Measurements from ENCODE around the gene ABLIM2. TPM values are rescaled to one million over a fixed set of nuclear protein-coding genes. Genes with fewer than 3 reads are reported as not detected.

Gene ABLIM2
- total and polyA plus RNA-seq, 7 experiments from 2014 or later = 0.22 to 5.8 (median 3.1) TPM

DNA sequence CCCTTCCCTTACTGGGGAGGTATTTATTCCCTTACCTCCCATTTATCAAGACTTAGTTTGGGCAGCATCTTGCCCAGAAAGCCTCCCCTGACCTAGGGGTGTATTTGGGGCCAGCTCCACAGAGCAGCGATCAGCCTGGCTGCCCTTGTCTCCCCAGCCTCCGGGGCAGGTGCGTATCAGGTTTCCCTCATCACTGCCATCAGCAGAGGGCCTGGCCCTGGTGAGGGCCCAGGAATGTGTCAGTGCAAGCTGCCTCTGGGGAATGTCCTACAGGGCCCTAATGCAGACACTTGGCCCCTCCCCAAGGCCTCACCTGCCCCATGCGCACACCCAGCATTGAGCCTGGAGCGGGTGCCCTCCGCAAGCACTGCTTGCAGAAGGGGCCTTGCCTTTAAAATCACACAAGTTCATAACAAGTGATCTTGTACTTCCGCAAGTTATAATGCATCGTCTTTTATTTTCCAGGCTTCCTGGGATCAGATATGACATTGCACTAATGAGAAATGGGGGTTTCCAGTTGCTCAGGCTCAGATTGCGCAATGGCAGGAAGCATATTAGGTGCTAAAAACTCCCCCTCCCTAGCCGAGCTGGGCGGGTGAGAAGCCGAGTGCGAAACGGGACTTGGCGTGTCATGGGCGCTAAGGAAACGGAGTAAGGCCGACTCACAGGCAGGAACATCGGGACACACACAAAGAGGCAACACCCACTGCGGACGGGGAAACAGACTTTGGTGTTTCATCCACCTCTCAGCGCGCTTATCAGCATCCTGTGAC lies 193.5 kb downstream of the ABLIM2 start:
- Histone ChIP-seq H3K27ac (ENCODE audit: low read depth, low read length) (no peak overlapping the region), H3K4me3 (ENCODE audit: low read length) (peak overlapping the region; percentile 24), H3K4me1 (ENCODE audit: control insufficient read depth in 2 of 2, insufficient read depth in 2 of 2, low read length in 2 of 2) (peaks cover 37 to 42% of the 10 kb centered on the region in 2 donors), H3K27me3 (ENCODE audit: control insufficient read depth in 2 of 2, insufficient read depth in 2 of 2, low read length in 2 of 2) (no peaks in the 10 kb centered on the region), H3K36me3 (ENCODE audit: control insufficient read depth in 2 of 3, insufficient read depth in 3 of 3, low read length in 3 of 3) (no peaks in the 10 kb centered on the region), H3K9me3 (ENCODE audit: control insufficient read depth in 2 of 3, low read length in 3 of 3) (no peaks in the 10 kb centered on the region)
- CTCF ChIA-PET = interaction anchor here (1.0 kb wide), 1 partner anchor 13 kb away, joined by 3 read pairs; no protein-coding TSS in a partner anchor
- POLR2A ChIA-PET = interaction anchor here (0.7 to 1.9 kb wide), 2 partner anchors 15 to 25 kb away, joined by 3 to 12 read pairs; partner anchors contain the start of gene AFAP1
- ATAC-seq (peak; percentile 24), DNase-seq (peak in 3 of 9 donors; percentile 18 to 62 (median 19))
- H3K9me3 Mint-ChIP-seq = peaks cover 0 to 2% (median 0%) of the 10 kb centered on the region in 11 donors
- H3K4me3 Mint-ChIP-seq = peak overlapping the region in 6 of 10 donors; percentile 23 to 67 (median 38)
- intact Hi-C loops (cut with micrococcal nuclease) = loop anchor here (1.0 to 5.0 kb wide), 3 partner anchors 26 to 161 kb away; partner anchors contain the start of gene AFAP1 (in 1 of the 2)
- H3K4me1 Mint-ChIP-seq = peaks cover 24 to 76% (median 47%) of the 10 kb centered on the region in 7 donors
- H3K27ac Mint-ChIP-seq = peak overlapping the region in 7 of 9 donors; percentile 30 to 73 (median 58)
- peaks cover 0 to 3% (median 0%) of the 10 kb centered on the region in 5 donors for H3K36me3 Mint-ChIP-seq
- H3K27me3 Mint-ChIP-seq = peaks cover 0 to 3% (median 0%) of the 10 kb centered on the region in 5 donors

DNA sequence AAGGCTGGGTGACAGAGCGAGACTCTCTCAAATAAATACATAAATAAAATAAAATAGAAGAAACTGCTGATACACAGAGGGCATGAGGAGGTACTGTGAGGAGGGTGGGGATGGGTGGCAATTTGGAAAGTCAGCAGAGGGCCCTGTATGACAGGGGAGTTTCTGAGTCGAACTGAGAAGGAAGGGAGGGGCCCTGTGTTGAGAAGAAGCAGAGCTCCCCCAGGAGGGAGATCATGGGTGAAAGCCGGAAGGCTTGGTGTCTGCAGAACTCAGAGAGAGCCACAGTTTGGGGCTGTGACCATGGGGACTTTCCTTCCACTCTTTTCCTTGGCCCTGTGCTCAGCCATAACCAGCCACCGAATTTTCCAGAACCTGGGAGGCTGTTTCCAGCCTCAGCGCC lies 194.2 kb downstream of the ABLIM2 start:
- ChIA-PET POLR2A (interaction anchor here (1.9 kb wide), 1 partner anchor 24 kb away, joined by 12 read pairs; the partner anchor contains the start of gene AFAP1), CTCF (interaction anchor here (1.0 kb wide), 1 partner anchor 13 kb away, joined by 3 read pairs; no protein-coding TSS in a partner anchor)
- no peaks in the 10 kb centered on the region for H3K36me3 Mint-ChIP-seq
- peak overlapping the region in 2 of 9 donors; percentile 43 to 56 for H3K27ac Mint-ChIP-seq
- DNase-seq (peak in 2 of 9 donors; percentile 27 to 31), ATAC-seq (peak; percentile 49)
- H3K4me1 ChIP-seq (ENCODE audit: control insufficient read depth in 2 of 2, insufficient read depth in 2 of 2, low read length in 2 of 2) = peaks cover 30 to 36% of the 10 kb centered on the region in 2 donors
- no peaks in the 10 kb centered on the region for H3K36me3 ChIP-seq (ENCODE audit: control insufficient read depth in 2 of 3, insufficient read depth in 3 of 3, low read length in 3 of 3)
- no peaks in the 10 kb centered on the region for H3K27me3 ChIP-seq (ENCODE audit: control insufficient read depth in 2 of 2, insufficient read depth in 2 of 2, low read length in 2 of 2)
- H3K27ac ChIP-seq (ENCODE audit: low read depth, low read length) = no peak overlapping the region
- intact Hi-C loops (cut with micrococcal nuclease) = loop anchor here (1.0 to 5.0 kb wide), 3 partner anchors 25 to 160 kb away; partner anchors contain the start of gene AFAP1 (in 1 of the 2)
- peak overlapping the region in 1 of 10 donors; percentile 67 for H3K4me3 Mint-ChIP-seq
- no peak overlapping the region for H3K4me3 ChIP-seq (ENCODE audit: low read length)
- H3K27me3 Mint-ChIP-seq = peaks cover 0 to 3% (median 0%) of the 10 kb centered on the region in 5 donors
- no peaks in the 10 kb centered on the region for H3K9me3 ChIP-seq (ENCODE audit: control insufficient read depth in 2 of 3, low read length in 3 of 3)
- peaks cover 0 to under 1% (median 0%) of the 10 kb centered on the region in 11 donors for H3K9me3 Mint-ChIP-seq
- peaks cover 20 to 72% (median 41%) of the 10 kb centered on the region in 7 donors for H3K4me1 Mint-ChIP-seq

DNA sequence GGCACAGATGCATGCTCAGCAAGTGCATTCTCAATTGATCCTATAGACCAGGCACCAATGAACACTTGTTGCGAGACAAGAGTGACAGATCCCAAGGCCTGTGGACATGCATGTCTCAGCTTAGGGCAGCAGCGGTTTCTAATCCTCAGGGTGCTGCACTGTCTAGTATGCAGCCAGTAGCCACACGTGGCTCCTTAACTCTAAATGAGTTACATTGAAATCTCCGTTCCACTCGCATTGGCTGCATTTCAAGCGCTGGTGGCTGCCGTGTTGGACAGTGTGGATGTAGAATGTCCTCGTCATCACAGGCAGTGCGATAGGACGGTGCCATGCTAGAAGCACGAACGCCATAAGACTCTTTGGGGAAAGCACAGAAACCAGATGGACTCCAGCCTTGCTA lies 194.9 kb downstream of the ABLIM2 start:
- intact Hi-C loops (cut with micrococcal nuclease) = loop anchor here (1.0 to 5.0 kb wide), 3 partner anchors 24 to 159 kb away; partner anchors contain the start of gene AFAP1 (in 1 of the 2)
- H3K36me3 ChIP-seq (ENCODE audit: control insufficient read depth in 2 of 3, insufficient read depth in 3 of 3, low read length in 3 of 3) = no peaks in the 10 kb centered on the region
- Mint-ChIP-seq H3K9me3 (no peaks in the 10 kb centered on the region), H3K27me3 (peaks cover 0 to 3% (median 0%) of the 10 kb centered on the region in 5 donors), H3K4me3 (peak overlapping the region in 1 of 10 donors; percentile 67), H3K4me1 (peaks cover 20 to 72% (median 36%) of the 10 kb centered on the region in 7 donors), H3K36me3 (no peaks in the 10 kb centered on the region), H3K27ac (peak overlapping the region in 2 of 9 donors; percentile 2 to 29)
- no peak overlapping the region for H3K4me3 ChIP-seq (ENCODE audit: low read length)
- H3K9me3 ChIP-seq (ENCODE audit: control insufficient read depth in 2 of 3, low read length in 3 of 3) = no peaks in the 10 kb centered on the region
- H3K4me1 ChIP-seq (ENCODE audit: control insufficient read depth in 2 of 2, insufficient read depth in 2 of 2, low read length in 2 of 2) = peaks cover 25 to 34% of the 10 kb centered on the region in 2 donors
- DNase-seq (no peak), ATAC-seq (no peak)
- no peak overlapping the region for H3K27ac ChIP-seq (ENCODE audit: low read depth, low read length)
- H3K27me3 ChIP-seq (ENCODE audit: control insufficient read depth in 2 of 2, insufficient read depth in 2 of 2, low read length in 2 of 2) = no peaks in the 10 kb centered on the region
- ChIA-PET POLR2A (interaction anchor here (0.8 kb wide), 1 partner anchor 25 kb away, joined by 3 read pairs; no protein-coding TSS in a partner anchor), CTCF (interaction anchor here (0.9 kb wide), 1 partner anchor 148 kb away, joined by 3 read pairs; no protein-coding TSS in a partner anchor)

DNA sequence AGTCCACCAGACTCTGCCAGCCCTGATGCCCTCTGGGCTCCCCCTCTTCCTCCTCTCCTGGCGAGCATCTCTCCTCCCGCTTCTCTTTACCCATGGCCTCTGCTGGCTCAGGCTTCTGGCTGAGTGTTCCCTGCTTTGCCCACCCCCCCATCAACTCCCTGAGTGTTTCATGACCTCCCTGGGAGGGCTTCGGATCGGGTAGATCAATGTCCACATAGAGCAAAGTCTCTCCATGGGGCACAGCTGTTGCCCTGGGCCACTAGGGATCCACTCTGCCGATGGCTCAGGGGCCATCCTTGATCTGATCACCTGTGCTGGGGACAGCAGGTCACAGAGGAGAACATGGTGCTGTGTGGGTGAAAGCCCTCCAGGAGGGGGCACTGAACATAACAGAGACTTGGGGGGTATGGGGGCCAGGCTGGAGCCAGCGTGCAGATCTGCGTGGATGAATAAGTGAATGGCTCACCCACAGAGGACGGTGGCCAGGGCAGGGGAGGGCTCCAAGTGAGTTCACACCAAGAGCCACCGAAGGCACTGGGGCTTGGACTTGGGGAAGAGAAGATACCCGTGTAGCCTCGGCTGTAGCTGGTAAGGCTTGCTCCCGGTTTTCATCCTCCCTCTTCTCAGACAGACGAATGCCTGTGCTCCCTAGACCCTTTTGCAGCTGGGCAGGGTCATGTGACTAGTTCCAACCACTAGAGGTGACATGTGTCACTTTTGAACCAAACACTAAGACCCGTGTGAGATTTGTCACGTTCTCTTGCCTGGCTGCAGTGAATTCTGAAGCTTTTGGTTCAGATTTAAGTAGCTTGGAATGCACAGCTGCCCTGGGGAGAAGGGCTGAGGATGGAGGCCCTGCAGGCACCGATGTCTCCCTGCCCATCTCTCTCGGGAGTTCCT lies 195.8 kb downstream of the ABLIM2 start:
- ATAC-seq (no peak), DNase-seq (no peak)
- H3K4me1 ChIP-seq (ENCODE audit: control insufficient read depth in 2 of 2, insufficient read depth in 2 of 2, low read length in 2 of 2) = peaks cover 22 to 28% of the 10 kb centered on the region in 2 donors
- H3K4me1 Mint-ChIP-seq = peaks cover 16 to 64% (median 33%) of the 10 kb centered on the region in 7 donors
- no peaks in the 10 kb centered on the region for H3K36me3 Mint-ChIP-seq
- H3K9me3 ChIP-seq (ENCODE audit: control insufficient read depth in 2 of 3, low read length in 3 of 3) = no peaks in the 10 kb centered on the region
- CTCF ChIA-PET = interaction anchor here (0.9 kb wide), 1 partner anchor 147 kb away, joined by 3 read pairs; no protein-coding TSS in a partner anchor
- no peaks in the 10 kb centered on the region for H3K9me3 Mint-ChIP-seq
- H3K4me3 Mint-ChIP-seq = peak overlapping the region in 3 of 10 donors; percentile 1 to 61 (median 23)
- H3K27ac Mint-ChIP-seq = peak overlapping the region in 4 of 9 donors; percentile 36 to 74 (median 63)
- H3K27ac ChIP-seq (ENCODE audit: low read depth, low read length) = no peak overlapping the region
- no peaks in the 10 kb centered on the region for H3K27me3 ChIP-seq (ENCODE audit: control insufficient read depth in 2 of 2, insufficient read depth in 2 of 2, low read length in 2 of 2)
- POLR2A ChIA-PET = interaction anchor here (0.8 to 1.4 kb wide), 2 partner anchors 18 to 25 kb away, joined by 3 read pairs; no protein-coding TSS in a partner anchor
- no peaks in the 10 kb centered on the region for H3K27me3 Mint-ChIP-seq
- H3K4me3 ChIP-seq (ENCODE audit: low read length) = no peak overlapping the region
- no peaks in the 10 kb centered on the region for H3K36me3 ChIP-seq (ENCODE audit: control insufficient read depth in 2 of 3, insufficient read depth in 3 of 3, low read length in 3 of 3)
- intact Hi-C loops (cut with micrococcal nuclease) = loop anchor here in 1 of 2 donors (5.0 kb wide), 1 partner anchor 96 kb away; no protein-coding TSS in a partner anchor

DNA sequence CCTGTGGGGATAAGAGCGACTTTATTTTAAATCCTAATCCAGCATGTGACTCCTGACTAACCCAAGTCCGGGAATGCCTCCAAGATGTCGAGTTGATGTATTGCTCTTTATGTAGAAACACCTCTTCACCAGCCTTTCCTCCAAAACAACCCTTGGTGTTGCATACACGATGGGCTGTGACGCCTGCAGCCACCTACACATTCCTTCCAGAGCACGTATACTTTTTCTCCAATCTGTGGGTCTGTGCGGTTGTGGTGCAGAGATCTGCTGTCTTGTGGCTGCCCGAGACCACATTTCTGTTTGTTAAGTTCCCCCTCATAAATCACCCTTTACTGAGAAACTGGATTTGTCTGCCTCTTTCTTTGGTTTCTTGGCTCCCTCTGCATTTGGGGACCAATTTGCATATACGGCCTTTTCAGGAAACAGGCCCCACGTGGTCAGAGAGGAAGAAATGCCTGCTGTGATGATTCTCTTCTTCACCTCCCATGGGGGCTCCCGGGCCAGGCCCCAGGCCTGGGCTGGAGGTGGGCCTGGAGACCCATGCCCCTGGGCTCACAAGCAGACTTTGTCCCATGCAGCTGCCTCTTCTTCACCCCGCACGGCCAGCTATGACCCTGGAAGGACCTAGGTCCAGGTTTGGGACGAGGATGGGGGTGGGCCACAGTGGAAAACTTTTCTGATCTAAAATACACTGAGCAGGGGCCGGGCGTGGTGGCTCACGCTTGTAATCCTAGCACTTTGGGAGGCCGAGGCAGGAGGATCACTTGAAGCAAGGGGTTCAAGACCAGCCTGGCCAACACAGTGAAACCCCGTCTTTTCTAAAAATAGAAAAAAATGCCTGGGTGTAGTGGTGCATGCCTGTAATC lies 197.6 kb downstream of the ABLIM2 start:
- Mint-ChIP-seq H3K36me3 (no peaks in the 10 kb centered on the region), H3K4me3 (peak overlapping the region in 9 of 10 donors; percentile 38 to 74 (median 58)), H3K27ac (peak overlapping the region; percentile 38 to 87 (median 72)), H3K9me3 (no peaks in the 10 kb centered on the region), H3K4me1 (peaks cover 16 to 54% (median 33%) of the 10 kb centered on the region in 7 donors), H3K27me3 (peaks cover 0 to 6% (median 0%) of the 10 kb centered on the region in 5 donors)
- intact Hi-C loops (cut with micrococcal nuclease) = loop anchor here in 1 of 2 donors (1.0 to 5.0 kb wide), 3 partner anchors 9 to 94 kb away; partner anchors contain the start of gene AFAP1
- no peak overlapping the region for H3K4me3 ChIP-seq (ENCODE audit: low read length)
- peaks cover 22 to 26% of the 10 kb centered on the region in 2 donors for H3K4me1 ChIP-seq (ENCODE audit: control insufficient read depth in 2 of 2, insufficient read depth in 2 of 2, low read length in 2 of 2)
- ChIA-PET CTCF (interaction anchor here (0.8 to 1.0 kb wide), 2 partner anchors 29 to 1157 kb away, joined by 3 read pairs; no protein-coding TSS in a partner anchor), POLR2A (interaction anchor here (1.0 to 1.4 kb wide), 2 partner anchors 16 to 21 kb away, joined by 3 to 4 read pairs; partner anchors contain the start of gene AFAP1)
- no peaks in the 10 kb centered on the region for H3K27me3 ChIP-seq (ENCODE audit: control insufficient read depth in 2 of 2, insufficient read depth in 2 of 2, low read length in 2 of 2)
- H3K36me3 ChIP-seq (ENCODE audit: control insufficient read depth in 2 of 3, insufficient read depth in 3 of 3, low read length in 3 of 3) = no peaks in the 10 kb centered on the region
- DNase-seq (peak in 8 of 9 donors; percentile 20 to 81 (median 31)), ATAC-seq (peak; percentile 62)
- no peaks in the 10 kb centered on the region for H3K9me3 ChIP-seq (ENCODE audit: control insufficient read depth in 2 of 3, low read length in 3 of 3)
- H3K27ac ChIP-seq (ENCODE audit: low read depth, low read length) = no peak overlapping the region
